NCI-H2196 treated with DMSO at 0.1 percent for 48 hours (cell line): Measurements from ENCODE around the gene HDGFL2.

Experiments used
- DNase-seq: peaks from one replicate; lab custom pipeline; 2025; ENCODE audit not compliant: unreplicated experiment; lab: John Stamatoyannopoulos, UW

HDGFL2 gene

GRCh38 chr19:4444765-4445741 lies 27.0 kb upstream of the HDGFL2 start:
- no peak for DNase-seq

- no peak for DNase-seq
Observed at GRCh38 chr19:4445963-4446703, 26.0 kb upstream of the HDGFL2 start.

- DNase-seq, result no peak
Observed at GRCh38 chr19:4446704-4447200, 25.3 kb upstream of the HDGFL2 start.

- DNase-seq, result no peak
Observed at GRCh38 chr19:4447327-4448146, 24.6 kb upstream of the HDGFL2 start.

GRCh38 chr19:4448147-4448985 lies 23.7 kb upstream of the HDGFL2 start:
- no peak for DNase-seq

GRCh38 chr19:4449022-4449638 lies 23.0 kb upstream of the HDGFL2 start:
- DNase-seq, result no peak

GRCh38 chr19:4449639-4450028 lies 22.5 kb upstream of the HDGFL2 start:
- DNase-seq, result no peak

- no peak for DNase-seq
Observed at GRCh38 chr19:4452230-4452990, 19.7 kb upstream of the HDGFL2 start.

- DNase-seq, result no peak
Observed at GRCh38 chr19:4453232-4454179, 18.6 kb upstream of the HDGFL2 start.

- no peak for DNase-seq
Observed at GRCh38 chr19:4454747-4455718, 17.1 kb upstream of the HDGFL2 start.

- peak; percentile 84 for DNase-seq
Observed at GRCh38 chr19:4455719-4456475, 16.2 kb upstream of the HDGFL2 start.

GRCh38 chr19:4456476-4456842 lies 15.6 kb upstream of the HDGFL2 start:
- no peak for DNase-seq

GRCh38 chr19:4456843-4457653 lies 15.0 kb upstream of the HDGFL2 start:
- no peak for DNase-seq

GRCh38 chr19:4457654-4458395 lies 14.3 kb upstream of the HDGFL2 start, which contains the start of gene UBXN6:
TSS of gene UBXN6 (minus strand) at chr19:4457794. CDS start at chr19:4457697, 97 bp downstream.
- peak; percentile 90 for DNase-seq
